B cell (primary cell): ENCODE measurements around the gene RDM1.

ENCODE experiments used
- CTCF ChIP-seq: fragments of 200-600 bp; IDR thresholded peaks from one replicate; pipeline ENCODE4 v1.8.0; 2022; ENCODE audit warnings: antibody characterized with exemption, mild to moderate bottlenecking
- EZH2 ChIP-seq: IDR thresholded peaks from 2 replicates; pipeline ENCODE4 v1.6.1; 2012; ENCODE audit warnings: borderline replicate concordance, low read depth, mild to moderate bottlenecking, moderate library complexity, low read length; ENCODE audit not compliant: insufficient read depth, poor library complexity, severe bottlenecking

- TF ChIP-seq CTCF (no peak), EZH2 (no peak)
Measured at GRCh38 chr17:35875072-35875799, 55.3 kb downstream of the RDM1 start.
